GM12892 (cell line): Measurements from ENCODE around the gene BCORL1.

Experiments used
- POLR2A ChIP-seq: IDR thresholded peaks from 2 replicates; pipeline ENCODE4 v1.6.1; 2011; ENCODE audit warnings: low read depth, low read length, control low read depth
- TAF1 ChIP-seq: IDR thresholded peaks from 2 replicates; pipeline ENCODE4 v1.6.1; 2011; ENCODE audit warnings: low read depth, mild to moderate bottlenecking, control low read depth, low read length, borderline replicate concordance

GRCh38 chrX:130048686-130049222 is 66.3 kb downstream of the BCORL1 start:
- TF ChIP-seq TAF1 = no peak
- no peak for TF ChIP-seq POLR2A
